Heart right ventricle (tissue), 16 donors: ENCODE measurements around the gene RRAD. TPM values are rescaled to one million over a fixed set of nuclear protein-coding genes. Genes with fewer than 3 reads are reported as not detected.

Experiments
- ATAC-seq, 8 donors: fragments of 200-7000 bp; cut with Tn5 transposase; one replicate each; pipeline ENCODE4 v1.9.1; 2020; ENCODE audit warnings: mild to moderate bottlenecking in 8 of 8, moderate library complexity in 8 of 8, moderate number of reproducible peaks in 1 of 8
- DNase-seq, 2 donors: peaks; one replicate each; pipeline ENCODE4 v3.0.0-alpha.2; 2020
- H3K27ac ChIP-seq, 10 donors: fragments of 200-600 bp; sonication (generic) in 2 of 10; one replicate each; pipeline versions ENCODE4 v1.5.0 to v1.8.0; 2020 to 2022; ENCODE audit warnings: mild to moderate bottlenecking in 3 of 10
- H3K27me3 ChIP-seq, 7 donors: fragments of 200-600 bp; one replicate each; pipeline ENCODE4 v1.8.0; 2021 to 2022; ENCODE audit warnings: mild to moderate bottlenecking in 2 of 7
- H3K36me3 ChIP-seq, 9 donors: fragments of 200-600 bp; sonication (generic) in 1 of 9; one replicate each; pipeline versions ENCODE4 v1.5.0 to v1.8.0; 2020 to 2022; ENCODE audit warnings: mild to moderate bottlenecking in 2 of 9
- H3K4me1 ChIP-seq, 9 donors: fragments of 200-600 bp; sonication (generic) in 1 of 9; one replicate each; pipeline versions ENCODE4 v1.5.0 to v1.8.0; 2020 to 2022; ENCODE audit warnings: mild to moderate bottlenecking in 4 of 9
- H3K4me3 ChIP-seq, 10 donors: fragments of 200-600 bp; sonication (generic) in 2 of 10; one replicate each; pipeline versions ENCODE4 v1.5.0 to v1.8.0; 2020 to 2022; ENCODE audit warnings: mild to moderate bottlenecking in 7 of 10, moderate library complexity in 2 of 10
- H3K9me3 ChIP-seq, 11 donors: fragments of 200-600 bp in 10 of 11; sonication (generic) in 2 of 11; one replicate each; pipeline versions ENCODE4 v1.5.0 to v1.8.0; 2013 to 2022; ENCODE audit warnings: mild to moderate bottlenecking in 2 of 11, control low read depth in 1 of 11, moderate library complexity in 1 of 11
- CTCF ChIP-seq, 9 donors: fragments of 200-600 bp; sonication (generic) in 2 of 9; IDR thresholded peaks; one replicate each; pipeline versions ENCODE4 v1.5.0 to v1.8.0; 2021 to 2022; ENCODE audit warnings: antibody characterized with exemption in 9 of 9, mild to moderate bottlenecking in 5 of 9, moderate library complexity in 1 of 9
- WGBS, 2 donors: extraction: QIAGEN DNeasy Blood & Tissue Kit; methylation state at CpG; one replicate each; pipeline ENCODE4 v1.1.7; 2013; ENCODE audit warnings: inconsistent platforms in 1 of 2; 5-methylcytosine and 5-hydroxymethylcytosine counted together
- intact Hi-C, 10 donors: fragments of 100-400 bp; cut with DNase I; formaldehyde crosslinking; loops; one replicate each; pipeline versions ENCODE4 v1.11.1 to v1.14.2; 2022
- polyA plus RNA-seq, 2 donors: library from polyadenylated mRNA; stranded (reverse); fragments of 200-250 nt; gene quantifications; one replicate each; pipeline ENCODE4 v1.2.3, GENCODE V29; 2013
- total RNA-seq, 10 donors: library from RNA; stranded (reverse); fragmentation: NEBNext Ultra II Directional in 3 of 10; extraction: Animal tissue kit (Norgen Biotek cat#: 25700) in 3 of 10; gene quantifications; one replicate each; pipeline versions ENCODE4 v1.2.1 to v1.2.4, GENCODE V29; 2021 to 2023
- donor health status: Arrhythmogenic right ventricular cardiomyopathy.
- donor health status: ischemic (EF 13 %, LVEDD 7.1; RV severe dilation, severe dysfunction).
- donor health status: healthy with polysubstance abuse.
- donor health status: DM: no; HTN: yes; CAD: no.
- donor health status: DM: no; HTN: no; CAD: no.
- donor health status: ischemic (EF 25% LVEDD 6.9; RV normal size, moderate dysfunction).
- donor health status: ischemic (EF 25% LVEDD 5.7; RV mildly dilated, moderate dysfunction).
- donor health status: healthy.
- donor health status: DM: yes; HTN: yes; CAD: no.
- donor health status: Ischemic cardiomyopathy.
- donor health status: ischemic (EF 35%, LVEDD 5.7; RV mildly dilated, moderate dysfunction).
- donor health status: nonischemic (EF 11% LVEDD 7.7; RV severe dilation, severe dysfunction).
- donor health status: DM: yes; HTN: yes; CAD: no.
- donor health status: PGD.
- donor health status: ischemic (EF 29% LVEDD 5.4; RV normal size, mild dysfunction).
- donor health status: nonischemic (EF 23%, LVEDD 6.1; RV moderate dilation, normal function).

The RRAD gene
- total and polyA plus RNA-seq, 12 donors, result 48.4 to 1,227 (median 122) TPM

GRCh38 chr16:66961914-66962313, 36.6 kb upstream of the RRAD start:
- no peak overlapping the region for H3K27ac ChIP-seq
- intact Hi-C loops, result no loop called here
- no peaks in the 10 kb centered on the region for H3K36me3 ChIP-seq
- no peak for TF ChIP-seq CTCF (IDR thresholded peaks at IDR 0.05)
- peaks cover 0 to 12% (median 0%) of the 10 kb centered on the region in 9 donors for H3K4me1 ChIP-seq
- no peak overlapping the region for H3K4me3 ChIP-seq
- H3K27me3 ChIP-seq, result no peaks in the 10 kb centered on the region
- no peaks in the 10 kb centered on the region for H3K9me3 ChIP-seq
- ATAC-seq (peak in 2 of 8 donors; percentile 38 to 51), DNase-seq (no peak)
- WGBS, 2 donors, result 55 to 58% methylated on average over 5 of the region's 5 CpGs

GRCh38 chr16:66961065-66961744, 35.9 kb upstream of the RRAD start, which contains the start of gene CES3:
Gene CES3, plus strand, starts transcription at chr16:66961266. Its CDS starts 42 bp downstream, at chr16:66961308.
- no peak within 1 kb of the TSS for H3K27ac ChIP-seq
- DNase-seq (peak in 1 of 2 donors; percentile 42), ATAC-seq (peak in 7 of 8 donors; percentile 63 to 76 (median 69))
- peaks cover 0 to 12% (median 0%) of the 10 kb centered on the region in 9 donors for H3K4me1 ChIP-seq
- H3K36me3 ChIP-seq, result no peaks in the 10 kb centered on the region
- TF ChIP-seq CTCF (IDR thresholded peaks at IDR 0.05), result peak; percentile 17 to 79 (median 63)
- 63 to 67% methylated on average over 15 to 16 of the region's 16 CpGs for WGBS, 2 donors
- no peaks in the 10 kb centered on the region for H3K27me3 ChIP-seq
- no peaks in the 10 kb centered on the region for H3K9me3 ChIP-seq
- H3K4me3 ChIP-seq, result no peak within 1 kb of the TSS
- intact Hi-C loops, result no loop called here

- no peaks in the 10 kb centered on the region for H3K27me3 ChIP-seq
- WGBS, 2 donors, result 88 to 92% methylated on average over 1 of the region's 1 CpG
- H3K4me3 ChIP-seq, result no peak overlapping the region
- DNase-seq, result no peak
- no peak for TF ChIP-seq CTCF (IDR thresholded peaks at IDR 0.05)
- no peak overlapping the region for H3K27ac ChIP-seq
- peaks cover 0 to 12% (median 0%) of the 10 kb centered on the region in 9 donors for H3K4me1 ChIP-seq
- ATAC-seq, result no peak
- no peaks in the 10 kb centered on the region for H3K36me3 ChIP-seq
- intact Hi-C loops, result no loop called here
- no peaks in the 10 kb centered on the region for H3K9me3 ChIP-seq
Measured at GRCh38 chr16:66960270-66960669, 34.9 kb upstream of the RRAD start.

- ATAC-seq (peak in 6 of 8 donors; percentile 8 to 54 (median 38)), DNase-seq (no peak)
- H3K9me3 ChIP-seq, result no peaks in the 10 kb centered on the region
- intact Hi-C loops, result loop anchor here in 2 of 10 donors (10.0 kb wide), 2 partner anchors 65 to 225 kb away; partner anchors contain the start of gene MATCAP1 (in 1 of the 2)
- H3K4me3 ChIP-seq, result no peak overlapping the region
- WGBS, 2 donors, result 62 to 73% methylated on average over 5 of the region's 5 CpGs
- peaks cover 0 to 12% (median 0%) of the 10 kb centered on the region in 9 donors for H3K4me1 ChIP-seq
- H3K27ac ChIP-seq, result no peak overlapping the region
- TF ChIP-seq CTCF (IDR thresholded peaks at IDR 0.05), result no peak
- no peaks in the 10 kb centered on the region for H3K27me3 ChIP-seq
- H3K36me3 ChIP-seq, result no peaks in the 10 kb centered on the region
Measured at GRCh38 chr16:66959704-66960161, 34.4 kb upstream of the RRAD start.
